GM12865 (cell line): ENCODE data around the gene GCC2.

ENCODE experiments used
- DNase-seq: peaks from one replicate; pipeline ENCODE4 v3.0.0; 2010; ENCODE audit warnings: low read depth
- H3K4me3 ChIP-seq: 2 replicates; pipeline ENCODE4 v1.5.1; 2011; ENCODE audit warnings: mild to moderate bottlenecking, low read depth, low read length, control low read depth
- CTCF ChIP-seq: IDR thresholded peaks from 2 replicates; pipeline ENCODE4 v1.5.1; 2011; ENCODE audit warnings: low read length, control low read depth, low read depth, inconsistent platforms; ENCODE audit not compliant: insufficient read depth; ENCODE audit errors: missing control alignments

GCC2 gene

GRCh38 chr2:108407864-108408729, 40.9 kb upstream of the GCC2 start:
- H3K4me3 ChIP-seq, result no peak overlapping the region
- DNase-seq, result peak; percentile 26
- no peak for TF ChIP-seq CTCF

- no peak for DNase-seq
- no peak overlapping the region for H3K4me3 ChIP-seq
- TF ChIP-seq CTCF, result no peak
These were observed 39.2 kb upstream of the GCC2 start for GRCh38 chr2:108409768-108410167.

GRCh38 chr2:108412995-108413710, 35.9 kb upstream of the GCC2 start:
- no peak overlapping the region for H3K4me3 ChIP-seq
- DNase-seq, result no peak
- no peak for TF ChIP-seq CTCF

- TF ChIP-seq CTCF, result no peak
- DNase-seq, result no peak
- H3K4me3 ChIP-seq, result no peak overlapping the region
These were observed 35.3 kb upstream of the GCC2 start for GRCh38 chr2:108413711-108414095.

- no peak for DNase-seq
- no peak overlapping the region for H3K4me3 ChIP-seq
These were observed 34.6 kb upstream of the GCC2 start for GRCh38 chr2:108414256-108414876.

GRCh38 chr2:108414945-108415344, 34.1 kb upstream of the GCC2 start:
- no peak for TF ChIP-seq CTCF
- no peak for DNase-seq
- no peak overlapping the region for H3K4me3 ChIP-seq

More at GRCh38 chr2:108414256-108414876, 34.6 kb upstream of the GCC2 start:
- no peak for TF ChIP-seq CTCF
